ENCODE measurements around the gene MST1. TPM values are rescaled to one million over a fixed set of nuclear protein-coding genes. Genes with fewer than 3 reads are reported as not detected.

MST1 gene
- total and polyA plus RNA-seq, 2 of the 8 experiments (the other 6 are each of a cell fraction or from before 2014, with no cell fraction given): 6.2 to 9.5 TPM

- TF ChIP-seq CHD7 (IDR thresholded peaks at IDR 0.05; ENCODE audit: insufficient replicate concordance, low read length): no peak
- no peak for TF ChIP-seq USF2 (IDR thresholded peaks at IDR 0.05; ENCODE audit: low read length)
- TF ChIP-seq TAF7 (optimal IDR thresholded peaks at IDR 0.05; ENCODE audit: borderline replicate concordance, low read depth, low read length): no peak
Measured at GRCh38 chr3:49639551-49639950, 49.7 kb downstream of the MST1 start (continued).
